Measurements from ENCODE around the gene MAPKAPK3.

DNA sequence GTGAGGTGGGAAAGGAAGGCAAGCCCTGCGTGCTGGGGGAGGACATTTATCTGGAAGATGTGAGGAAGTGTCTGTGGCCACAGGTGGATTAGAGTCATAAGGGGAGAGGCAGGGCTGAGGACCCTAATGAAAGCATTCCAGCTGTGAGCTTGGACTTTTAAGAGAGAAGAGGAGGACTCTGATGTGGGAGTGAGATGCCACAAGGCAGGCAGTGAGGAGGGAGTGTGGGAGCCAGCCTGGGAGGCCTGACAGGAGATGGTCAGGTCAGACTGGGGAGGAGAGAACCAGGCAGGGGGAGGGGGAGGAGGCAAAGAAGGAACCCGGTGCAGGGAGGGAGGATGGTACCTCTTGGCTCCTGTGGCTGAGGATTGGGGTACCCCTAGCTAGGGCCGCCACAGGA, 21.0 kb downstream of the MAPKAPK3 start:
- TF ChIP-seq, protein P1, sequence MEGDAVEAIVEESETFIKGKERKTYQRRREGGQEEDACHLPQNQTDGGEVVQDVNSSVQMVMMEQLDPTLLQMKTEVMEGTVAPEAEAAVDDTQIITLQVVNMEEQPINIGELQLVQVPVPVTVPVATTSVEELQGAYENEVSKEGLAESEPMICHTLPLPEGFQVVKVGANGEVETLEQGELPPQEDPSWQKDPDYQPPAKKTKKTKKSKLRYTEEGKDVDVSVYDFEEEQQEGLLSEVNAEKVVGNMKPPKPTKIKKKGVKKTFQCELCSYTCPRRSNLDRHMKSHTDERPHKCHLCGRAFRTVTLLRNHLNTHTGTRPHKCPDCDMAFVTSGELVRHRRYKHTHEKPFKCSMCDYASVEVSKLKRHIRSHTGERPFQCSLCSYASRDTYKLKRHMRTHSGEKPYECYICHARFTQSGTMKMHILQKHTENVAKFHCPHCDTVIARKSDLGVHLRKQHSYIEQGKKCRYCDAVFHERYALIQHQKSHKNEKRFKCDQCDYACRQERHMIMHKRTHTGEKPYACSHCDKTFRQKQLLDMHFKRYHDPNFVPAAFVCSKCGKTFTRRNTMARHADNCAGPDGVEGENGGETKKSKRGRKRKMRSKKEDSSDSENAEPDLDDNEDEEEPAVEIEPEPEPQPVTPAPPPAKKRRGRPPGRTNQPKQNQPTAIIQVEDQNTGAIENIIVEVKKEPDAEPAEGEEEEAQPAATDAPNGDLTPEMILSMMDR (conservative IDR thresholded peaks at IDR 0.05; ENCODE audit: low read depth, low read length): no peak
- TF ChIP-seq POLR2A (IDR thresholded peaks at IDR 0.05; ENCODE audit: low read depth, low read length): no peak
- TF ChIP-seq, protein P2, sequence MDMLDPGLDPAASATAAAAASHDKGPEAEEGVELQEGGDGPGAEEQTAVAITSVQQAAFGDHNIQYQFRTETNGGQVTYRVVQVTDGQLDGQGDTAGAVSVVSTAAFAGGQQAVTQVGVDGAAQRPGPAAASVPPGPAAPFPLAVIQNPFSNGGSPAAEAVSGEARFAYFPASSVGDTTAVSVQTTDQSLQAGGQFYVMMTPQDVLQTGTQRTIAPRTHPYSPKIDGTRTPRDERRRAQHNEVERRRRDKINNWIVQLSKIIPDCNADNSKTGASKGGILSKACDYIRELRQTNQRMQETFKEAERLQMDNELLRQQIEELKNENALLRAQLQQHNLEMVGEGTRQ (IDR thresholded peaks at IDR 0.05; ENCODE audit: low read depth, low read length): no peak
- no peak for TF ChIP-seq MXI1 (IDR thresholded peaks at IDR 0.05; ENCODE audit: borderline replicate concordance, low read depth, low read length)
- TF ChIP-seq CHD1 (IDR thresholded peaks at IDR 0.05; ENCODE audit: low read depth, low read length): no peak
- no peak for TF ChIP-seq SMC3 (IDR thresholded peaks at IDR 0.05; ENCODE audit: low read depth, low read length)
- no peak for TF ChIP-seq MAFK (IDR thresholded peaks at IDR 0.05; ENCODE audit: low read depth, low read length)
- no peak for TF ChIP-seq RAD21 (IDR thresholded peaks at IDR 0.05; ENCODE audit: low read length)
- no peak for TF ChIP-seq BHLHE40 (IDR thresholded peaks at IDR 0.05; ENCODE audit: low read depth, low read length)
- no peak for TF ChIP-seq RFX5 (IDR thresholded peaks at IDR 0.05; ENCODE audit: low read depth, low read length)
- no peak for TF ChIP-seq FOS (IDR thresholded peaks at IDR 0.05; ENCODE audit: low read depth, low read length)
- no peak for TF ChIP-seq RCOR1 (IDR thresholded peaks at IDR 0.05; ENCODE audit: insufficient replicate concordance, low read length)
- TF ChIP-seq MAZ (IDR thresholded peaks at IDR 0.05; ENCODE audit: borderline replicate concordance, low read depth, low read length): no peak

Measured in IMR-90 (cell line).